ENCODE results near the gene AARSD1.

GRCh38 chr17:42991471-42991870 lies 27.2 kb upstream of the AARSD1 start:
- TF ChIP-seq SIN3A (IDR thresholded peaks at IDR 0.05; ENCODE audit: borderline replicate concordance, low read depth, low read length) (no peak), EP300 (IDR thresholded peaks at IDR 0.05; ENCODE audit: borderline replicate concordance in 1 of 2, low read depth in 1 of 2, low read length in 1 of 2) (no peak), POLR2AphosphoS5 (IDR thresholded peaks at IDR 0.05; ENCODE audit: low read depth, low read length) (no peak)
- TF ChIP-seq, protein P1, sequence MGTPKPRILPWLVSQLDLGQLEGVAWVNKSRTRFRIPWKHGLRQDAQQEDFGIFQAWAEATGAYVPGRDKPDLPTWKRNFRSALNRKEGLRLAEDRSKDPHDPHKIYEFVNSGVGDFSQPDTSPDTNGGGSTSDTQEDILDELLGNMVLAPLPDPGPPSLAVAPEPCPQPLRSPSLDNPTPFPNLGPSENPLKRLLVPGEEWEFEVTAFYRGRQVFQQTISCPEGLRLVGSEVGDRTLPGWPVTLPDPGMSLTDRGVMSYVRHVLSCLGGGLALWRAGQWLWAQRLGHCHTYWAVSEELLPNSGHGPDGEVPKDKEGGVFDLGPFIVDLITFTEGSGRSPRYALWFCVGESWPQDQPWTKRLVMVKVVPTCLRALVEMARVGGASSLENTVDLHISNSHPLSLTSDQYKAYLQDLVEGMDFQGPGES (IDR thresholded peaks at IDR 0.05; ENCODE audit: low read depth, low read length) = no peak
- TF ChIP-seq, protein P2, sequence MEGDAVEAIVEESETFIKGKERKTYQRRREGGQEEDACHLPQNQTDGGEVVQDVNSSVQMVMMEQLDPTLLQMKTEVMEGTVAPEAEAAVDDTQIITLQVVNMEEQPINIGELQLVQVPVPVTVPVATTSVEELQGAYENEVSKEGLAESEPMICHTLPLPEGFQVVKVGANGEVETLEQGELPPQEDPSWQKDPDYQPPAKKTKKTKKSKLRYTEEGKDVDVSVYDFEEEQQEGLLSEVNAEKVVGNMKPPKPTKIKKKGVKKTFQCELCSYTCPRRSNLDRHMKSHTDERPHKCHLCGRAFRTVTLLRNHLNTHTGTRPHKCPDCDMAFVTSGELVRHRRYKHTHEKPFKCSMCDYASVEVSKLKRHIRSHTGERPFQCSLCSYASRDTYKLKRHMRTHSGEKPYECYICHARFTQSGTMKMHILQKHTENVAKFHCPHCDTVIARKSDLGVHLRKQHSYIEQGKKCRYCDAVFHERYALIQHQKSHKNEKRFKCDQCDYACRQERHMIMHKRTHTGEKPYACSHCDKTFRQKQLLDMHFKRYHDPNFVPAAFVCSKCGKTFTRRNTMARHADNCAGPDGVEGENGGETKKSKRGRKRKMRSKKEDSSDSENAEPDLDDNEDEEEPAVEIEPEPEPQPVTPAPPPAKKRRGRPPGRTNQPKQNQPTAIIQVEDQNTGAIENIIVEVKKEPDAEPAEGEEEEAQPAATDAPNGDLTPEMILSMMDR (IDR thresholded peaks at IDR 0.05) = no peak
